GM12801 (cell line): ENCODE data around the gene AQP5.

ENCODE experiments used
- TF ChIP-seq, protein P1 (sequence below): IDR thresholded peaks from one replicate; pipeline ENCODE4 v1.5.1; 2011; ENCODE audit warnings: control low read depth; ENCODE audit not compliant: insufficient read length; ENCODE audit errors: extremely low read depth

Gene AQP5

DNA sequence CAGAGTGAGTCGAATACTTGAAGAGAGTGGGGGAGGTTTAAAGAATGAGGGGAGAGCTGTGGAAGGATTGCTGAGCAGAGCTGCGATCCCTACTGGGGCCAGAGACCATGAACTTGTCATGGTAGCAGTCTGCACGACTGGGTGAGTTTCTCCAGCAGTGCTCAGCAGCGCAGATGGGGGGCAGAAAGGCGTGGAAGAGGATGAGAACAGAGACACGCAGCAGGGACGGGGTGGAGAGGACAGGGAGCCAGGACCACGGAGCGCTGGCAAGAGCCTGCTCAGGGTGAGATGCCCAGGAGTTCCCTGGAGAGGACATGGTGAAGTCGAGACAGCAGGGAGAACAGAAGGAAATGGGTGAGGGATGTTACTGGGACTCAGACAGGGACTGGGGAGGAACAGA lies 9.0 kb downstream of the AQP5 start:
- TF ChIP-seq, protein P1, sequence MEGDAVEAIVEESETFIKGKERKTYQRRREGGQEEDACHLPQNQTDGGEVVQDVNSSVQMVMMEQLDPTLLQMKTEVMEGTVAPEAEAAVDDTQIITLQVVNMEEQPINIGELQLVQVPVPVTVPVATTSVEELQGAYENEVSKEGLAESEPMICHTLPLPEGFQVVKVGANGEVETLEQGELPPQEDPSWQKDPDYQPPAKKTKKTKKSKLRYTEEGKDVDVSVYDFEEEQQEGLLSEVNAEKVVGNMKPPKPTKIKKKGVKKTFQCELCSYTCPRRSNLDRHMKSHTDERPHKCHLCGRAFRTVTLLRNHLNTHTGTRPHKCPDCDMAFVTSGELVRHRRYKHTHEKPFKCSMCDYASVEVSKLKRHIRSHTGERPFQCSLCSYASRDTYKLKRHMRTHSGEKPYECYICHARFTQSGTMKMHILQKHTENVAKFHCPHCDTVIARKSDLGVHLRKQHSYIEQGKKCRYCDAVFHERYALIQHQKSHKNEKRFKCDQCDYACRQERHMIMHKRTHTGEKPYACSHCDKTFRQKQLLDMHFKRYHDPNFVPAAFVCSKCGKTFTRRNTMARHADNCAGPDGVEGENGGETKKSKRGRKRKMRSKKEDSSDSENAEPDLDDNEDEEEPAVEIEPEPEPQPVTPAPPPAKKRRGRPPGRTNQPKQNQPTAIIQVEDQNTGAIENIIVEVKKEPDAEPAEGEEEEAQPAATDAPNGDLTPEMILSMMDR = no peak

DNA sequence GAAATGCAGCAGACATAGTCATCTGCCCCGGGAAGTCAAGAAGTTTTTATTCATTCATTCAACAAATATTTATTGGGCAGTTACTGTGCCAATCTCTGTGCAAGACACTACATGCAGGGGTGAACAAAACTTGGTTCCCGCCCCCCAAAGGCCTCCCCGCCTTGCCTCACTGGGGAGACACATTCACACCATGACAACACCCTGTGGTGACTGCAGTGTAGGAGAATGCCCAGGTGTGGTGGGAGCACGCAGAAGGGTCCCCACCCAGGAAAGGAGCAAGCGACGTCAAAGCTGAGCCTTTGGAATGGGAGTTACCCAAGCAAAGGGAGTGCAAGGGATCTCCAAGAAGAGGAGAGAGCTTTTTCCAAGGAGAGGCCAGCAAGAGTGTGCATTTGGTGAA lies 9.5 kb downstream of the AQP5 start:
- TF ChIP-seq, protein P1 = no peak

DNA sequence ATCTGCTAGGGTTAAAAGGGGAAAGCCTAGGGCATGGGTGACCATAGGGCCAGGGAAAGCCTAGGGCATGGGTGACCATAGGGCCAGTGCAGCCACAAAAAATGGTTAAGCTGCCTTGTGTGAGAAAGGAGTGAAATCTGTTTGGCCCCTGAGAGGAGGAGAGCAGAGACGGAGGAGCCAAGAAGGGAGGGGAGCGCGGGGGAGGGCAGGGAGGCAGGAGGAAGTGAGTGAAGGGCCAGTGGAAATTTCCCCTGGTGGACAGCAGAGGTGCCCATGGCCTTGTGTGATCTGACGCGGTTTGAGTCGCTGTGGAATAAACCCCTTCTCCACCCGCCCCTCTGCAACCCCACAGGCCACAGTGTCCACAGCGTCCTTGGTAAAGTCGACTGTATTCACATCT lies 10.5 kb downstream of the AQP5 start:
- TF ChIP-seq, protein P1 = no peak

DNA sequence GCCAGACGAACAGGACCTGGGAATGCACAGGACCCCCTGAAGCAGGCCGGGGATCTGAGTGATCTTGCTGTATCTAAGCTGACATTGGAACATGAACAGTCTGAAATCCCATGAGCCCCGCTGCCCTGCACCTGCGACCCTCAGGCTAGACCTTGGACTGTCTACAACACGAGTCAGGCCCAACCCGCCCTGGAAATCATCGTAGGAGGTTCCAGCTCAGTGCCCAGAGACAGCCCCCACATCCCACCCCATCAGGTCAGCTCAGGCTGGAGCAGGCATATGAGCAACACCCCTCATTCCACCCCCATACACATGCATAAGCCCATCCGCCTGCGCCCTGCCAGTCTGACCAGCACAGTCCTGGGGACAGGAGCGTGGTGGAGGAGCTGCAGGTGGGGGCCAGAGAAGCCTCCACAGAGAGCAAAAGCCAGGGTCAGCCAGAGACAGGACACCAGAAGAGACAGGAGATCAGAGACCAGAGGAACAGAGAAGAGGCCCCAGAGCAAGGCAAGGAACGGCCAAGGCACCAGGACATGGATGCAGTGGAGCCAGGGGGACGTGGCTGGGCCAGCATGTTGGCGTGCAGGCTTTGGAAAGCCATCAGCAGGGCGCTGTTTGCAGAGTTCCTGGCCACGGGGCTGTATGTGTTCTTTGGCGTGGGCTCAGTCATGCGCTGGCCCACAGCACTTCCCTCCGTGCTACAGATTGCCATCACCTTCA lies 11.1 kb downstream of the AQP5 start, which contains the start of gene AQP6:
TSS of gene AQP6 (plus strand) at position 307 of the 720 bp plus-strand sequence. CDS start at position 534, 227 bp downstream.
- TF ChIP-seq, protein P1 = no peak

DNA sequence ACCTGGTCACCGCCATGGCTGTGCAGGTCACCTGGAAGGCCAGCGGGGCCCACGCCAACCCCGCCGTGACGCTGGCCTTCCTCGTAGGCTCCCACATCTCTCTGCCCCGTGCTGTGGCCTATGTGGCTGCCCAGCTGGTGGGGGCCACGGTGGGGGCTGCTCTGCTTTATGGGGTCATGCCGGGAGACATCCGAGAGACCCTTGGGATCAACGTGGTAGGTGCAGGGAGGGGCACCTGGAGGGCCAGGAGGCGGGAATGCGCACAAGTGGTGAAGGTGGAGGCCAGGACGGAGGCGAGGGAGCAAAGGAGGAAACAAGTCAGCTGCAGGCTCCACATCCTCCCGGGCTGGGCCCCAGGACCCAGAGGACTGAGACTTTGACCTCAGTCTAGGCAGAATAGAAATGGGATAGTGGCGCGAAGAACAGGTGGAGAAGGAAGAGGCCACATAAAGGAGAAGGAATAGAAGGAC lies 11.7 kb downstream of the AQP5 start:
- TF ChIP-seq, protein P1 = no peak

DNA sequence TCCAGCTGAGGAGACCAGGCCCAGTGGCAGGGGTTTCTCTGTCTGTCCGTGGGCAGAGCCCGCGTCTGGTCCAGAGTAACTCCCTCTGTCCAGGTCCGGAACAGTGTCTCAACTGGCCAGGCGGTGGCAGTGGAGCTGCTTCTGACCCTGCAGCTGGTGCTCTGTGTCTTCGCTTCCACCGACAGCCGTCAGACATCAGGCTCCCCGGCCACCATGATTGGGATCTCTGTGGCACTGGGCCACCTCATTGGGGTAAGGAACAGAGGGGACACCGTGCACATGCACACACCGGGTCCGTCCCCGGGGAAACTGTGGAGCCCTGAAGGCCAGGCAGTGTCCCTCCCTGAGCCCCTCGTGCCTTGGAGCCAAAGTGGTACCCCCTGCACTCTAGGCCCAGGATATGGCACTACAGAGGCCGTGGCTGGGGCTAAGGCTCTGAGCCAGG lies 12.6 kb downstream of the AQP5 start:
- TF ChIP-seq, protein P1 = no peak

DNA sequence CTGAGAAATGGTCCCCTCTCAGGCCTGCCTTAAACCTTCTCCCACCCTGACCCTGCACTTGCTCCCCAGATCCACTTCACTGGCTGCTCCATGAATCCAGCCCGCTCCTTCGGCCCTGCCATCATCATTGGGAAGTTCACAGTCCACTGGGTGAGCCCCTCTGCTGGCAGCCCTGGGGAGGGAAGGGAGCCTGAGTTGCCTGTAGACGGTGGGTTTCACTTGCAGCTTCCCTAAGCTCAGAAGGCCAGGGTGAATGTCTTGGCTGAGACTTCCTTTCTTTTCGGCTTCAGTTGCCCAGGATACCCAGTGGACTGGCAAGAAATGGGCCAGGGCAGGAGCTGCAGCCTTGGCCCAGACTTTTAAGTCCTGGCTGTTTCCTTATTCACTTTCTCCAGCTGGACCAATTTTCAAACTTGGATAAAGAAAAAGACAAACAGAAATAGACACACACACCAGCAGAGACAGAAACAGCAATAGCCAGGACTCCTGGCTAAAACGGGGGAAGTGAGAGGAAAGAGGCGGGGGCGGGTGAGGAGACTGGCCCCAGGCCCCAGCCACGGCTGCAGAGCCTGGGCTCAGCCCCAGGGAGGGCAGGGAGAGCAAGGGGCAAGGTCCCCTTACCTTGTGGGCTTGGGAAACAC lies 13.1 kb downstream of the AQP5 start:
- TF ChIP-seq, protein P1 = no peak
